ENCODE results near the gene ATXN2. TPM values are rescaled to one million over a fixed set of nuclear protein-coding genes. Genes with fewer than 3 reads are reported as not detected.
"Not testable (repeated sequence)": the region's sequence is repeated elsewhere in the genome, so short reads cannot be mapped to it uniquely, and the experiment has no call there.

The ATXN2 gene
- total RNA-seq, 1 donor from 2014 or later = 34.2 TPM

- Histone ChIP-seq H3F3A (ENCODE audit: low read depth) (no peaks in the 10 kb centered on the region), H3K4me2 (no peak overlapping the region), H3K36me3 (peaks cover 14% of the 10 kb centered on the region), H4K20me1 (ENCODE audit: low read depth) (peaks cover 7% of the 10 kb centered on the region), H3K4me1 (no peaks in the 10 kb centered on the region), H3K27ac (no peak overlapping the region), H3K9me3 (ENCODE audit: low read depth) (no peaks in the 10 kb centered on the region), H3K27me3 (no peaks in the 10 kb centered on the region), H2AFZ (replicated peaks) (no peak overlapping the region), H3K9ac (no peak overlapping the region), H3K79me2 (ENCODE audit: low read depth) (no peaks in the 10 kb centered on the region), H3K4me3 (no peak overlapping the region)
- Mint-ChIP-seq H3K36me3 (peaks cover 13% of the 10 kb centered on the region), H3K27ac (no peak overlapping the region), H3K4me1 (no peaks in the 10 kb centered on the region), H3K4me3 (no peak overlapping the region), H3K9me3 (no peaks in the 10 kb centered on the region), H3K27me3 (ENCODE audit: insufficient read depth, low read depth) (peaks cover 2% of the 10 kb centered on the region)
- DNase-seq (ENCODE audit: low spot score) = no peak
- TF ChIP-seq CTCF (IDR thresholded peaks at IDR 0.05) (no peak), EZH2 (IDR thresholded peaks at IDR 0.05) (no peak), EZH2phosphoT487 (IDR thresholded peaks at IDR 0.05) (no peak)
Measured at GRCh38 chr12:111467857-111468241, 131.3 kb downstream of the ATXN2 start.

DNA sequence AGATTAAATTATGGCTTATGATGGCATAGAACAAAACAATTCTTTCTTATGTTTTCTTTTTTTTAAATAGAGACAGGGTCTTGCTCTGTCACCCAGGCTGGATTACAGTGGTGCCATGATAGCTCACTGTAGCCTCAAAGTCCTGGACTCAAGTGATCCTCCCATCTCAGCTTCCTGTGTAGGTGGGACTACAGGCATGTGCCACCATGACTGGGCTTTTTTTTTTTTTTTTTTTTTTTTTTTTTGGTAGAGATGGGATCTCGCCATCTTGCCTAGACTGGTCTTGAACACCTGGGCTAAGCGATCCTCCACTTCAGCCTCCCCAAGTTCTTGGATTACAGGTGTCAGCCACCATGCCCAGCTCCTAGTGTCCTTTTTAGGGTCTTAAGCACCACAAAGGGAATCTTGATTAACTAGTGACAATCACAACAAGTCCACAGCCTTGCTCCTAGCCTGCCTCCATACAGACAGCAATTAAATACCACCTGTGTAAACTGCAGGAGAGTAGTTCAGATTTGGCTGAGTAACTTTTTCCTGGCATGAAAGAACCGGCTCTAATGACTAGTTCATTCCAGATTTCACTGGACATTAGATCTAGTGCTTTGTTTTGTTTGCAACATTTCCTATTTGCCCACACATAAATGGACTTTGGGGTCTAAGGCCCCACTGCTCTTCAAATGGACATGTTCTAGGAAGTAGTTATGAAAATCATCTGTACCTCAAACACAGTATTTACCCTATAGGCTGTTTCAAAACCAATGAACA lies 131.8 kb downstream of the ATXN2 start:
- Histone ChIP-seq H3K4me1 (no peaks in the 10 kb centered on the region), H3K27ac (no peak overlapping the region), H3K27me3 (no peaks in the 10 kb centered on the region), H3F3A (ENCODE audit: low read depth) (no peaks in the 10 kb centered on the region), H4K20me1 (ENCODE audit: low read depth) (peaks cover 7% of the 10 kb centered on the region), H3K36me3 (peaks cover 14% of the 10 kb centered on the region), H3K4me3 (no peak overlapping the region), H3K79me2 (ENCODE audit: low read depth) (no peaks in the 10 kb centered on the region), H3K4me2 (no peak overlapping the region), H2AFZ (replicated peaks) (no peak overlapping the region), H3K9ac (no peak overlapping the region), H3K9me3 (ENCODE audit: low read depth) (no peaks in the 10 kb centered on the region)
- no peak for DNase-seq (ENCODE audit: low spot score)
- TF ChIP-seq EZH2 (IDR thresholded peaks at IDR 0.05) (no peak), EZH2phosphoT487 (IDR thresholded peaks at IDR 0.05) (no peak), CTCF (IDR thresholded peaks at IDR 0.05) (no peak)
- H3K36me3 Mint-ChIP-seq = peaks cover 13% of the 10 kb centered on the region
- no peak overlapping the region for H3K4me3 Mint-ChIP-seq
- no peaks in the 10 kb centered on the region for H3K9me3 Mint-ChIP-seq
- H3K4me1 Mint-ChIP-seq = no peaks in the 10 kb centered on the region
- H3K27ac Mint-ChIP-seq = no peak overlapping the region
- peaks cover 2% of the 10 kb centered on the region for H3K27me3 Mint-ChIP-seq (ENCODE audit: insufficient read depth, low read depth)

GRCh38 chr12:111462210-111462769 lies 136.8 kb downstream of the ATXN2 start:
- Histone ChIP-seq H3K27ac (no peak overlapping the region), H3K4me1 (no peaks in the 10 kb centered on the region), H3K36me3 (peaks cover 10% of the 10 kb centered on the region), H3K9ac (no peak overlapping the region), H4K20me1 (ENCODE audit: low read depth) (no peaks in the 10 kb centered on the region), H3K4me2 (no peak overlapping the region), H2AFZ (replicated peaks) (no peak overlapping the region), H3F3A (ENCODE audit: low read depth) (no peaks in the 10 kb centered on the region), H3K79me2 (ENCODE audit: low read depth) (no peaks in the 10 kb centered on the region), H3K9me3 (ENCODE audit: low read depth) (no peaks in the 10 kb centered on the region), H3K4me3 (no peak overlapping the region), H3K27me3 (no peaks in the 10 kb centered on the region)
- Mint-ChIP-seq H3K4me1 (no peaks in the 10 kb centered on the region), H3K4me3 (no peak overlapping the region), H3K27me3 (ENCODE audit: insufficient read depth, low read depth) (no peaks in the 10 kb centered on the region), H3K27ac (no peak overlapping the region), H3K9me3 (no peaks in the 10 kb centered on the region), H3K36me3 (peaks cover 10% of the 10 kb centered on the region)
- no peak for DNase-seq (ENCODE audit: low spot score)
- TF ChIP-seq EZH2phosphoT487 (IDR thresholded peaks at IDR 0.05) (no peak), CTCF (IDR thresholded peaks at IDR 0.05) (no peak), EZH2 (IDR thresholded peaks at IDR 0.05) (no peak)

GRCh38 chr12:111460111-111460510 lies 139.0 kb downstream of the ATXN2 start:
- not testable (repeated sequence) for H3F3A ChIP-seq (ENCODE audit: low read depth); H3K9me3 Mint-ChIP-seq; H3K27ac Mint-ChIP-seq; H3K4me3 Mint-ChIP-seq; H3K9ac ChIP-seq; DNase-seq (ENCODE audit: low spot score); H3K4me2 ChIP-seq; H3K79me2 ChIP-seq (ENCODE audit: low read depth); H3K4me1 ChIP-seq; H3K36me3 ChIP-seq; H3K9me3 ChIP-seq (ENCODE audit: low read depth); H3K4me1 Mint-ChIP-seq; H3K27me3 ChIP-seq; H4K20me1 ChIP-seq (ENCODE audit: low read depth); H3K27ac ChIP-seq; H2AFZ ChIP-seq (replicated peaks); H3K4me3 ChIP-seq; H3K27me3 Mint-ChIP-seq (ENCODE audit: insufficient read depth, low read depth)
- peaks cover 25% of the 10 kb centered on the region for H3K36me3 Mint-ChIP-seq

All from neural progenitor cell (in vitro differentiated cells).